ENCODE data around the gene LRRN2.
"Not testable (repeated sequence)": the region's sequence is repeated elsewhere in the genome, so short reads cannot be mapped to it uniquely, and the experiment has no call there.

The LRRN2 gene

DNA sequence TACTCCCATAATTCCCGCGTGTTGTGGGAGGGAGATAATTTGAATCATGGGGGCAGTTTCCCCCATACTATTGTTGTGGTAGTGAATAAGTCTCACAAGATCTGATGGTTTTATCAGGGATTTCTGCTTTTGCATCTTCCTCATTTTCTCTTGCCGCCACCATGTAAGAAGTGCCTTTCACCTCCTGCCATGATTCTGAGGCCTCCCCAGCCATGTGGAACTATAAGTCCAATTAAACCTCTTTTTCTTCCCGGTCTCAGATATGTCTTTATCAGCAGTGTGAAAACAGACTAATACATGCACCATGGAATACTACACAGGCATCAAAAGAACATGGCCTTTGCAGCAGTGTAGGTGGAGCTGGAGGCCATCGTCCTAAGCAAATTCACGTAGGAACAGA, 56.1 kb downstream of the LRRN2 start:
- DNase-seq (ENCODE audit: low spot score) = not testable (repeated sequence)

DNA sequence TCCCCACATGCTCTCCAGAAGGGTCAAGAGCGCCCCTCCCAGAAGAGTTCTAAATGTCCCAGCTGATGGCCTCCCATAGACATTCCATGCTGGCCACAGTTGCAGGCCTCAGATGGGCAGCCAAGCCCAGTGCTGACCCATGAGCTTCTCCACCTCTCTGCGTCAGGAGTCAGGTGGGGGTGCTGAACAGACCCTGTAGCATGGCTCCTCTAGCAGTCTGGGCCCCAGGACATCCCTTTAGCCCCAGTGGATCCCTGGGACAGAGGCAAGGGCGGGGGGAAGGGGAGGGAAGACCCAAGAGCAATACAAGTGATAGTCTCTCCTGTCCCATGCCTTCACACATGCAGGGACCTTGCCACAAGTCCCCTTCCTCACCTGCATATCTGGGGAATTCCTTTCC, 56.7 kb downstream of the LRRN2 start:
- no peak for DNase-seq (ENCODE audit: low spot score)

DNA sequence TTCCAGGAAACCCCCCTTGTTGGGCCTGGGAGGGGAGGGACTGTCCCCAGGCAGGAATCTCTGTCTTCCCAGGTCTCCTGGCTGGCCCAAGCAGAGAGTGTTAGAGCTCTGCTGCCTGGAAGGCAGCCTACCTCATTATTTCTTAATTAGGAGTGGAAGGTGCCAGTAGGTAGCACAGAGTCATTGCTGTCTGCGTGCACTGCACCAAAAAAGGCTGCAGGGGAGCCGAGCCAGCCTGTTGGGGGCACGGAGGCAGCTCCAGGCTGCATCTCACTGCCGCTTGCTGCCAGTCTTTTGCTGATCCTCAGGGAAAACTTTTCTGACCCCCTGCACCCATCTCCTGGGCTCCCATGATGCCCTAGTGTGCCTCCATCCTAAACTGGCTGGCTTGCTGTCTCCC, 58.1 kb downstream of the LRRN2 start:
- DNase-seq (ENCODE audit: low spot score) = no peak

DNA sequence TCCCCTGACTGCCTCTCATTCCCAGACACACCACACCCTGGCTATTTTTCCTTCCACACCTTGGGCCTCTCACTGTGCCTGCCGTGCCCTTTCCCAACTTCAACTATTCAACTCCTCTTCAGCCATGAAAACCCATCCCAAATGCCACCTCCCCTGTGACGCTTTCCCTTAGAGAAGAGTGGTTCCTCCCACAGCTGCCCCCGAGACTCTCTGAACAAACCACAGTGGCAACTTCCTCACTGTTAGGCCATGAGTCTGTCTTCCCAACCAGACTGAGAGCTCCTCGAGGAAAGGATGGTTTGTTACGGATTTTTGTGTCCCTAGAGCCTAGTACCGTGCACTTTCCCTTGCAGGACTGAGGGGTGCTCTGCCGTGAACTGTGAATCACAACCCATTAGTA, 59.2 kb downstream of the LRRN2 start:
- DNase-seq (ENCODE audit: low spot score) = no peak

DNA sequence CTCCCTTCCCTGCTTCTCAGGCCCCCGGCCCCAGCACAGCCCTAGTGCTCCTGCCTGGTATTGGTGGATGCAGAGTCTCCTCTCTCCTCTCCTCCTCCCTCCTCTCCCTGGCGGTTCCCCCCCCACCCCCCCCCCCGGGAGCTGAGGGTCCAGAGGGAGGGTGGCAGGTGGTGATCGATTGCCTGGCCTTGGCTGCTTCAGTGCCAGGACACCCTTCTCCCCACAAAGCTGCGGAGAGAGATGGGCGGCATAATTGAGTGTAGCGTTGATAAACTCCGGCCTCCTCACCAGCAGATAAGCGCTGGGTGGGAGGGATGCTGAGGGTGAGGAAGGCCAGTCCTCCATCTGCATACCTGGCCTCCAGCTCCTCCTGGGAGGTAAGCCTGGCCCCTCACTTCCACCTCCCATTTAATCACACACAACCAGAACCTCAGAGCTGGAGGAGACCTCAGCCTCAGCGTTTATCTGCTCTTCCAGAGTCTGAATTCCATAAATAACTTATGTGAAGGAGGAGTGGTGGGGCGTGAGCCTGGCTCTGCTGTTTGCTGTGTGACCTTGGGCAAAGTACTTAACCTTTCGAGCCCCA, 60.8 kb downstream of the LRRN2 start:
- no peak for DNase-seq (ENCODE audit: low spot score)

DNA sequence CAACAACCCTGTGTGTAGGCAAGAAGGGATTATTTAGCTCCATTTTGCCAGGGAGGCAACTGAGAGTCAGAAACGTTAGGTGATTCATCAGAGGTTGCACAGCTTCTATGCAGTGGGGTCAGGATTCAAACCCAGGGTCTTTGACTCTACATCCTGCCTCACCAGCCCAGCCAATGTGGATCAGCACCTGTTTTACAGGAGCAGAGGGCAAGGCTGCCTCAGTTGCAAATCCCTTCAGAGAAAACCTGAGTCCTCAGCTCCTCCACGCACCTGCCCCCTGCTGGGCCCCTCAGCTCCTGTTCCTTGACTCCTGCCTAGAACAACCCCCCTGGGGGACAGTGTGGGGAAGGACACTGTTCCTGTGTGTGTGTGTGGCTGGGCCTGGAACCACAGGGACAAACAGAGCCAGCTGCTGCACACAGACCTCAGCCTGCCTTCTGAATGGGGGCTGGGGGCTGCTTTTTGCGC, 61.6 kb downstream of the LRRN2 start:
- DNase-seq (ENCODE audit: low spot score) = no peak

DNA sequence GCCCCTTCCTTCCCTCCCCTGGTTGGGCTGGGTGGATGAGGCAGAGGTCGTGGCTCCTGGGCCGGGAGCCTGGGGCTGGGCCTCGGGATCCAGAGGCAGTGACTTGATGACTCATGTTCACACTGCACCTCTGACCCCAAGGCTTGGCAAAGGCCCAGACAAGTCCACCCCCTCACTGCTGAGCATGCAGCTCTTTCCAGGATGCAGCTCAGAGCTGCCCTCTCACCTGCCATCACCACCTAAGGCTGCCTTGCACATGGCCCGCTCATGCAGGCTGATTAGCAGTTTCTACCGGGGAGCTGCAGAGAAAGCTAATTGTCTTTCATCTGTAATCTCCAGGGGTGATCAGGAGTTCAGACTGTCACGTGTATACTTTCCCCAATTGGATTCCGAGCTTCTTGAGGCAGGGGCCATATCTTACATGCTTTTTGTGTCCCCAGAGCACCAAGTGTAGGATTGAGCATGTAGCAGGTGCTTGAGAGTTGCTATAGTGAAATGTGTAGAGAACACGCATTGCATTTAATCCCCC, 62.1 kb downstream of the LRRN2 start:
- DNase-seq (ENCODE audit: low spot score) = peak; percentile 87

DNA sequence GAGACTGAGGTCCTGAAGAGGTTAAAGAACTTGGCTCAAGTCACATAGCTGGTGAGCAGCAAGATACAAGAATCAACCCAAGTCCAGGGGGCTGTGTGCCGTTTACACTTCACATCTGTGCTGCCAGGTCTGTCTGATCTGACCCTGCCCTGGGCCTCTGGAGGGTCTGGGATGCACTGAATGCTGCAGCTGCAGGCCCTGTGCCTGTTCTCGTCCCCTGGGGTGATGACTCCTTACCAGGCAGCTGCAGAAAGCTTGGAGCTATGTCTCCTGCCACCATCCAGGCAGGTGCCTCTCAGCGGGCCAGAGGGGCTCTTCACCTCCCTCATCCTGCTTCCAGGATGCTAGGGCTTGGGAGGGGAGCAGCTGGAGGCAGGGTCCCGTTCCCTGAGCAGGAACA, 63.5 kb downstream of the LRRN2 start:
- no peak for DNase-seq (ENCODE audit: low spot score)

DNA sequence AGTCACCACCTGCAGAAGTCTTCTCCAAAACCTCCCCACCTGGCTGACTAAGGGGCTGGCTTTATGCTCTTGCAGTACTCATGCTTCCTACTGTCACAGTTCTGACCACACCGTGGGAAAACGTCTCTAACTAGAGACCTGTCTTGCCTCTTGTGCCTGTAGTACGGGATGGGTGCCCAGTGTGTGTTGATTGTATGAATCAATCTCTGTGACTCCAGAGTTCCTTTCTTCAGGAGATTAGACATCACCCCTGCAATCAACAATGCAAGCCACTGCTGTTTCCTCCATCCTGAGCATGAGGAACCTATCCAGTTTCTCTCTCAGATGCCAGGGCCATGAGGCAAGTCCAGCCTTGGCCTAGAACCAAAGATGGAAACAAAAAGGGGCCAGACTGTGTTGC, 64.1 kb downstream of the LRRN2 start:
- DNase-seq (ENCODE audit: low spot score) = peak; percentile 55

DNA sequence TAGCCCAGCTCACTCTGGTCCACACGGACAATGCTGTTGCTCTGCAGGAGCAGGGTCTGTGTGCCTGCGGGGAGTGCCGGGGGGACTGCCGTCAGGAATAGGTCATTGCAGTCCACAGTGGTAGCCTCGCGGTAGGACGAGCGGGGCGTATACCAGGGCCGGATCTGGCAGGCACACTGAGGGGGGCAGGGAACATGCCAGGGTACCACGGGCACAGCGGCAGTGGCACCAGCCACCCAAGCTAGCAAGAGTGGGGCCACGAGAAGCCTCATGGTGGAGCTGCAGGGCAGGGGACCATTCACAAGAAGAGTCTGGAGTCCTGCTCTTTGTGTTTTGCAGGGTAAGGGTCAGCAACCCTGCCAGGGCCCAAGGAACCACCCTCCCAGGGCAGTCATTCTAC, 65.8 kb downstream of the LRRN2 start:
- no peak for DNase-seq (ENCODE audit: low spot score)

DNA sequence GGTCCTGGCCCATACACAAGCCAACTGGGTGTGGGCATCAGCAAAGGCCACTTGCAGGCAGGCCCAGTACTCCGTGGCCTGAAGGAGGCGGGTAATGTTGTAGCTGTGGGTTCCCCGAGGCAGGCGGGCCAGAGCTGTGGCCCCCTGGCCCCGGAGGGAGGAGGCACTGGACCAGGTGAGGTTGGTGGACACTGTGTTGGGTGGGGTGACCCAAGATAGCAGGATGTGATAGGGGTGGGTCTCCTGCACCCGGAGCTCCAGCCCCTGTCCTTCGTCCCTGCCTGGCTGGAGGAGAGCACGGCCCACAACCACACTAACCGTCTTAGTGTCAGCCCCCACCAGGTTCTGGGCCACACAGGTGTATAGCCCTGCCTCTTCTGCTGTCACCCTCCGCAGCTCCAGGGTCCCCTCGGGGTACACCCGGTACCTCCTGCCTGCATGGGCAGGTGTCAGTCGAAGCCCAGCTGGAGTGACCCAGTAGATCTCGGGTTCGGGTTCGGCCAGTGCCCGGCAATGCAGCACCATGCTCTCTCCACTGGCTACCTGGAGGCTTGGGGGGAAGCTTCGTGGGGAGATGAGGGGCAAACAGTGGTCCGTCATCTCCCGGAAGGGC, 67.3 kb downstream of the LRRN2 start:
- no peak for DNase-seq (ENCODE audit: low spot score)

DNA sequence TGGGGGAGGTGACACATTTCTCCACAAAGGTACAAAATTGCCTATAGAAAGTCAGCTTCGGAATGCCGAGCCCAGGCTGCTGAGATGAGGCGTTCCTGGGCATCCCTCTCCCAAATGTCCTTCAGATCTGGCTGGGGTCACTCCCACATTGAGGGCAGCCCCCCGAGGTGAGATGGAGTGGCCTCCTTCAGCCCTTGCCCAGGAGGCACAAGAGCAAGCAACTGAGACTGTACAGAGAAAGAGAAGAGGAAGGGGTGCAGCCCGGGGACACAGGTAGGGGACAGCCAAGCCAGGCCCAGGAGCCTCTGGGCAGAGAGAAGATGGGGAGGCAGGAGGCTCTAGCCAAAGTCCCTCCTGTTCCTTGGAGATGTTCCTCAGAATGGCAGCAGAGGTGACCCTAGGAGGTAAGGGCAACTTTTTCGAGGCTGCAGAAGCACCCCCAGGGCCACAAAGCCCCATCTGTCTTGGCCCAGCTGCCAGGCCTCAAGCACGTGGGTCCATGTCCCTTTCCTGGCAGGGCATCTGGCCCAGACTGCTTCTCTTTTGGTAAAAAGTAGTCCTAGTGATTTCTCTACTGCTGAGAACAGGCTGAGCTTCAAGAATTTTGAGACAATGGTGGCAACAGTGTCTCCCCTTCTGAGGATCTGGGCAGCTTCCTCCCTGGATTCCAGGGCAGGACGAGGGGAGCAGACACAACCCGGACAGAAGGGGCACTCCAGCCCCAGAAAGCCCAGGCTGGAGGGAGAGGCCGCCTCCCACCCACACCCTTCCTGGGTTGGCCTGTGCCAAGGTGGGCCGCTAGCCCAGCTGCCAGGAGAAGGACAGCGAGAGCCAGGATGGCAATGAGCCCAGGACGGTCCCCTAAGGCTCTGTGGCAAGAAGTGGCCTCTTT, 68.0 kb downstream of the LRRN2 start:
- DNase-seq (ENCODE audit: low spot score) = no peak

DNA sequence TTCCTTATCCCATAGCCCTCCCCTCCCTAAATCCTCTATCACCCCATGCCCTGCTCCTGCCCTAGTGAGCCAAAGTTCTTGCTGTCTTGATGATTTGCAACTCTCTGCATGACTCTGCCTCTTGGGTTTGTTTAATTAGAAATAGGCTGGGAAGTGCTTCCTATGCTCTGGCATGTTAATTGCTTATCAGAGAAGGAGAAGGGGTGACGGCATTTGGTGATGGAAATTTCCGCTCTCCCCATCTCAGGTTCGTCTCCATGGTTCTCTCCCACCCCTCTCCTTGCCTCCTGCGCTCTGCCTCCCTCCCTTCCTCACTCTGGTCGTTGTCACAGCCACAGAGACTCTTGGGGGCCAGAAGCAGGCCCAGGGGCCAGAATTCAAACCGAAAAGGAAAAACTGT, 68.9 kb downstream of the LRRN2 start:
- no peak for DNase-seq (ENCODE audit: low spot score)

DNA sequence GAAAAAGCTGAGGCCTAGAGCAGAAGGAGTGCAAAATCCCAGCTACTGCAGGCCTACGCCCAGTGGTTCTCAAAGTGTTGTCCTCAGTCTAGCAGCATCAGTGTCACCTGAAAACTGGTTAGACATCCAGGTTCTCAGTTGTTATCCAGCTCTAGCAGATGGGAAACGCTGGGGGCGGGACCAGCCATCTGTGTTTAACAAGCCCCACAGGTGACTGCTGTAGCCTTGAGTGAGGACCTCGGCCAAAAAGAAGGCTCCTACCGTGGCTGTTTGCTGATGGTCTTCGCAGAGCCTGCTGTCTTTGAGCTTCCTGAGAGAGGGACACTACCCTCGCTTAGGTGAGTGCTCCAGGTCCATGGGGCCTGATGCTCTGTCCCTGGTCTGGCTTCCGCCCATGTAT, 69.7 kb downstream of the LRRN2 start:
- no peak for DNase-seq (ENCODE audit: low spot score)

DNA sequence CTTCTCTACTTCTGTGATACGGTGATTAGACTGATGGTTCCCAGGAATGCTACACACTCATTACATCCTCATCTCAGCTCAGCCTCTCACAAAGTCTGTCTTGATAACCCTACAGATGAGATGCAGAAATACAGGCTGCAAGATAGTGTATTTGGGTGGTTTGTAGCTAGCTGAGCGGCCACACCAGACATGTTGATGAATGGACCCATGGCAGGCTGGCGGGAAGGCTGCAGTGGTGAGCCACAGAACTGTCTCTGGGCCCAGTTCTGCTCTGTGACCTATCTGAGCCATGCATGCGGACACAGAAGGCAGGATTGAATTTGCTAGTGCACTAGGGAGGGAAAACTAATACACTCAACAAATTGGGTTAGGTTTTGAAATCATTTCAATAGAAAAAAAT, 71.9 kb downstream of the LRRN2 start:
- no peak for DNase-seq (ENCODE audit: low spot score)

DNA sequence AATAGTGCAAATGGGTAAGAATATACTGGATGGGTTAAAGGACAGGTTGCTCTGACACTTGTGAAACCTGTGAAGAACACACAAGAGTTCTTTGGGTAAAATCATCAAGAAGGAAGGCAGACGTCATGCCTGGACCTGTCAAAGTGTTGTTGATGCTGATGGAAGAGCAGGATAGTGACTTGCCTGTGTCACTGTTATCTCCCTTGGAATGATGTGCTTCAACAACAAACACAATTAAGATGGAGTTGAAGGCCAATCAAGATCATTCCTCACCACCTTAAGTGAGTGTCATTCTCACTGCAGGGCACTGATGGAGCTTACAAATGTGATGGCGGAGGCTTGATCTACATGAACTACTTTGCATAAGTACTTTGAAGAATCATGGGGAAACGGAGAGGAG, 73.2 kb downstream of the LRRN2 start:
- no peak for DNase-seq (ENCODE audit: low spot score)

DNA sequence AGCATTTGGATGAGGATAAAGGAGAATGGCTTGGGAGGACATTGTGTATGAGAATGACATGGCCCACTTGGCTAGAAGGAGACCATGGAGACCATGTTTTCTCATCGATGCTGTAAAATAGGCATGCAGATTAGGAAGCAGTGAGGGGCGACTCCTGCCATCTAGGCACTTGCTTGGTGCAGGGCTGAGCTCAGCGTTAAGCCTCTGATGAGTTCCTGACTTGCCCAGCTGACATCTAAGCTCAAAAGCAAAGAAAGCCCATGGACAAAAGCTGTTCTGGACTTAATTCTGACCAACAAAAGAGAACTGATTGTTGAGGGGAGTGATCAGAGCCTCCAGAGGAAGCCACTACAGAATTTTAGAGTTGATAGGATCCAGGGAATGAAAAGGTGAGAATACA, 74.5 kb downstream of the LRRN2 start:
- no peak for DNase-seq (ENCODE audit: low spot score)

DNA sequence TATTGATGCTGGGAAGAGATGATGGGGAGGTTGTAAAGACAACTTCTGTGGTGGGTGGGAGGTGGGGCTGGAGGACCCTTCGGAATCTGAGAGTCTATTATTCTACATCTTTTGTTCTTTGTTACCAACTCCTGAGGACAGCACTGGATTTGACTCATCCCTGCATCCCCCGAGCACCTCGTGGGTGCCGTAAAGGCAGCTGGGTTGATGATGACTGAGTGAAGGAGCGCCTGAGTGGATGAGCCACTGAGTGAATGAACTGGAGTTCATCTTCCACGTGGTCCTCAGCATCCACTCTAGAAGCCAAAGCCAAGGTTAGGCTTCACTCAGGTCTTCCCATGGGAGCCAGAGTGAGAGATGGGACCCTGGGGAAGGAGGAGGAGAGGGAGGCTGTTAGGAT, 77.6 kb downstream of the LRRN2 start:
- no peak for DNase-seq (ENCODE audit: low spot score)

DNA sequence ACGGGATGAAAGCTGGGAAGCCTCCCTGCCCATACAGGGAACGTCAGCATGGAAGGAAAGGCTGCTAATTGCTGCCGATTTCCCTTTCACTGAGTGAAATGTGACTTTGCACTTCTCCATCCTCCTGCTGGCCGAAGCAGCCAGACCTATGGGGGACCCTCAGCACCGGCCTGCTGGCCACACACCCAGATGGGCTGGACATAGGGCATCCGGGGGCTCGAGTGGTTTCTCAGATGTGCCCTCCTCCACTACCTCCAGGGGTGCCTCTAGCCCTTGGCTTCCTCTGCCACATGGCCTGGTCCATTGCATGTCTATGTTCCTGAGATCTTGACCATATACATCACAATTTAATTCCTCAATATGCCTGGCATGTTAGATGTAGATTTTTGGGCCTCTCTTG, 79.7 kb downstream of the LRRN2 start:
- no peak for DNase-seq (ENCODE audit: low spot score)

DNA sequence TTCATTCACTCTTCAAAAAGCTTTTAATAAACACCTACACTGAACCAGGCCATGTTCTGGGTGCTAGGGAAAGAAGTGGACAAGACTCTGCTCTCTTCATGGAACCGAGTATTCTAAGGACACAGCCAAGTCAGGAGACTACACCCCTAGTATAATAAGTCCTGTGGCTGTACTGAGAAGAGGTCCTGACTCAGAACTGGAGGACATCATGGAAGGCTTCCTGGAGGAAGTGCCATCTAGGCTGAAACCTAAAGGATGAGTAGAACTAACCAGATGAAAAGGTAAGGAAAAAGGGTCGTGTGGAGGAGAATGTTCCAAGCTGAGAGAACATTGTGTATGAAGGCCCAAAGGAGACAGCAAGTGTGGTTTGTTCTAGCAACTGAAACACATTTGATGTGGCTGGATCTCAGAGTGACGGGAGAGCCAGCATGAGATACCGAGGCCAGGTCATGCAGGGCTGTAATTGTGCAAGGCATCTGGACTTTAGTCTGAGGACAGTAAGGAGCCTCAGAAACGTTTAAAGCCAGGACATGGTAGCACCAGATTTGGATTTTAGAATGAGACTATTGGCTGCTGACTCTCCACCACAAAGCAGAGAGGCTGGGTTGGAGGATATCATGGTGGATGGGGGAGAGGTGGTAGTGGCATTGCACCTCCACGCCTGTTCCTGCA, 82.5 kb downstream of the LRRN2 start:
- no peak for DNase-seq (ENCODE audit: low spot score)

DNA sequence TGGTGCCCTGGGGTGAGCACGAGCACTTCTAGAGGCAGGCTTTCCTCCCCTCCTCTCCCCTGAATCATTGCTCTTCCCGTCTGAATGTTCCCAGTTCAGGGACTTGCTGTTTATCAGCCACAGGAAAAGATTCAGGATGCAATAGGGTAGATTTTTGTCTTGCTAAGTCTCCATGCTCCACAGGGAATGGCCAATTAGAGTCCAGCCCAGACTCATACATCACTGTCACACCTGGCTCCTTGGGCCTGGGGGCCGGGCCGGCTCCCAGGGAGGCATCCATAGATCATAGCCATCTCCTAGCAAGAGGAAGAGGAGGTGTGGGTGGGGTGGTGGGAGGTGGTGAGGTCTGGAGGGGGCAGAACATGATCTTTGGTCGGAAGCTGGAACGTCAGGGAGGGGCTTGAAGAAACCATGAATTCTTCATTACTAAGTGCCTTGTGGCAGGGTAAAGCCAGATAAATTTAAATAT, 83.4 kb downstream of the LRRN2 start:
- no peak for DNase-seq (ENCODE audit: low spot score)

DNA sequence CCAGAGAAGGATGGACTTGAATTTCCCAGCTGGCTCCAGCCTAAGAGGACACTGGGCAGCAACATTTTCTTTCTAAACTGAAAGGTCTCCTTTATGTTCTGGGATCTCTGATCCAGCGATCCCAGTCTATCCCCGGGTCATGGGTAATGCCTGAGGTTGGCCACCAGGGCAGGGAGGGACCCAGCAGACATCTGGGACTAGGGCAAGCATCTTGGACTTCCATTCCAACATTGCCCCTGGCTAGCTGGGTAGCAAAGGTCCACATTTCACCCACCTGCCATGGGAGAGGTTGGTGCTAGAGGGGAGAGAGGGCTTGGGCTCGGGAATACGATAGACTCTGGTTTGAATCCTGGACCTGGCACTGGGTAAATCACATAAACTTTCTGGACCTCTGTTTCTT, 84.6 kb downstream of the LRRN2 start:
- DNase-seq (ENCODE audit: low spot score) = no peak
